ENCODE results near the gene SHCBP1. TPM values are rescaled to one million over a fixed set of nuclear protein-coding genes. Genes with fewer than 3 reads are reported as not detected.
A peak's percentile ranks its signal among the peaks of the same experiment; 100 is the strongest.

Gene SHCBP1
- total and polyA plus RNA-seq, 2 of the 13 experiments (the other 11 are each of a cell fraction or from before 2014, with no cell fraction given) = 15.7 to 33.0 TPM

DNA sequence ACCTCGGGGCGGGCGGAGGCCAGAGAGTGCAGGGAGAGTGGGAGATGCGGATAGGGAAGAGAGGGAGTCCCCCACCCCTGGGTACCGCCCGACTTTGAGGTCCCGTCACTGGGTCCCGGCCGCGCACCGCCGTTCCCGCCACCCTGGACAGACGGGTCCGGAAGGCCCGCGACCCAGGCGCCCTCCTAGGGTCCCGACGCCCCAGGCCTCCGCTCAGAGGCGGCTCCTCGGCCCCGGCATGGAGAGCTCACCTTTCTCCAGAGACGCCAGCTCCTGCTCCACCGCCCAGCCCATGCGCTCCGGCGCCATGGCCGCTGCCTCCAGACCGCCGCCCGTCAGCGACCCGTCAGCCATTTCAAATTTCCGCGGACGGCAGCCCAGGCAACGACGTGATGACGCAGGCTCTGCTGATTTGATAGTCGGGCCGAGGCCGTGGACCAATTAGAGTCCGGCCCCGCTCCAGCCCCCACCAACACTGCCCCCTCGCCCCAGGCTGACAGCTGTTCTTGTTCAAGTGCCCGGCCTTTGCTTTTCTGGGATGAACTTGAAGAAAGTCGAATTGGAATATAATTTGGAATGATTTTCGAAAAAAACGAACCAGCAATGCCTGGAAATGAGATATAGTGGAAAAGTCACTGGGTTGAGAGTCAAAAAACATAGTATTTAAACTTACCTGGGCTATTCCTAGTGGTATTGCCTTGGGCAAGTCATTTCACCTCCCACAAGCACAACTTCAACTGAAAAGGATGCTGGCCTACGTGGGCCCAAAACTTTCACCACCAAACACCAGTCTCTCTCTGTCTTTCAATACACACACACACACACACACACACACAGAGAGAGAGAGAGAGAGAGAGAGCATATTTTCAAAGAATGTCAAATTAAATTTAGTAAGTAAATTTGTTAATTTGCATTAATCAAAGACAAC lies at the start of gene SHCBP1 (continued):
- TF ChIP-seq, protein P1, sequence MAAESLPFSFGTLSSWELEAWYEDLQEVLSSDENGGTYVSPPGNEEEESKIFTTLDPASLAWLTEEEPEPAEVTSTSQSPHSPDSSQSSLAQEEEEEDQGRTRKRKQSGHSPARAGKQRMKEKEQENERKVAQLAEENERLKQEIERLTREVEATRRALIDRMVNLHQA (CRISPR knock-in tag; IDR thresholded peaks at IDR 0.05) = no peak; the same call in 1 of the 2 replicates
- TF ChIP-seq HNRNPUL1 (IDR thresholded peaks at IDR 0.05; ENCODE audit: low read depth, low read length) = no peak
- no peak for TF ChIP-seq ZNF292 (CRISPR knock-in tag; IDR thresholded peaks at IDR 0.05; ENCODE audit: borderline replicate concordance, low read depth)
- peak; percentile 78; the same call in 1 of the 2 replicates for TF ChIP-seq HINFP (CRISPR knock-in tag; IDR thresholded peaks at IDR 0.05; ENCODE audit: low read depth)
- no peak for TF ChIP-seq ZNF550 (CRISPR knock-in tag; IDR thresholded peaks at IDR 0.05; ENCODE audit: borderline replicate concordance)
- TF ChIP-seq ZBTB42 (CRISPR knock-in tag; IDR thresholded peaks at IDR 0.05) = peak; percentile 81; the same call in 1 of the 2 replicates
- TF ChIP-seq SSRP1 (CRISPR knock-in tag; IDR thresholded peaks at IDR 0.05) = no peak
- 0 out of 2 replicates have a peak, but pooled peaks have one; percentile 78 for TF ChIP-seq ZNF83 (CRISPR knock-in tag; IDR thresholded peaks at IDR 0.05; ENCODE audit: borderline replicate concordance)
- TF ChIP-seq ZBTB3 (CRISPR knock-in tag; IDR thresholded peaks at IDR 0.05; ENCODE audit: borderline replicate concordance, low read depth) = no peak
- no peak; the same call in 1 of the 2 replicates for TF ChIP-seq SPEN (CRISPR knock-in tag; IDR thresholded peaks at IDR 0.05; ENCODE audit: low read depth)
- TF ChIP-seq NFYB (CRISPR knock-in tag; IDR thresholded peaks at IDR 0.05) = peak; percentile 96
- TF ChIP-seq NR2F2 (IDR thresholded peaks at IDR 0.05; ENCODE audit: borderline replicate concordance, low read depth) = no peak; the same call in 1 of the 2 replicates
- peak; percentile 66; the same call in 1 of the 2 replicates for TF ChIP-seq ZC3H13 (CRISPR knock-in tag; IDR thresholded peaks at IDR 0.05)
- TF ChIP-seq KMT2B (CRISPR knock-in tag; IDR thresholded peaks at IDR 0.05) = peak; percentile 85
- TF ChIP-seq KDM3A (CRISPR knock-in tag; IDR thresholded peaks at IDR 0.05; ENCODE audit: low read depth) = peak; percentile 73; the same call in 1 of the 2 replicates
- TF ChIP-seq KDM4B (CRISPR knock-in tag; IDR thresholded peaks at IDR 0.05) = 0 out of 2 replicates have a peak, but pooled peaks have one; percentile 40
- 0 out of 2 replicates have a peak, but pooled peaks have one; percentile 47 for TF ChIP-seq ZBTB43 (CRISPR knock-in tag; conservative IDR thresholded peaks at IDR 0.05)
- TF ChIP-seq NR2F6 (IDR thresholded peaks at IDR 0.05) = no peak
- peak; percentile 31; the same call in 1 of the 2 replicates for TF ChIP-seq NR2F6 (CRISPR knock-in tag; IDR thresholded peaks at IDR 0.05)
- 0 out of 2 replicates have a peak, but pooled peaks have one; percentile 52 for TF ChIP-seq ZNF251 (CRISPR knock-in tag; IDR thresholded peaks at IDR 0.05)
- TF ChIP-seq ZNF335 (CRISPR knock-in tag; IDR thresholded peaks at IDR 0.05) = no peak
- peak; percentile 41 for TF ChIP-seq RAD21 (CRISPR knock-in tag; IDR thresholded peaks at IDR 0.05)
- no peak for TF ChIP-seq ZSCAN30 (CRISPR knock-in tag; IDR thresholded peaks at IDR 0.05)
- peak; percentile 76; the same call in 1 of the 2 replicates for TF ChIP-seq KDM5B (CRISPR knock-in tag; IDR thresholded peaks at IDR 0.05; ENCODE audit: borderline replicate concordance)
- TF ChIP-seq ELF1 (CRISPR knock-in tag; IDR thresholded peaks at IDR 0.05) = peak; percentile 54; the same call in 1 of the 2 replicates
- TF ChIP-seq, protein P2, sequence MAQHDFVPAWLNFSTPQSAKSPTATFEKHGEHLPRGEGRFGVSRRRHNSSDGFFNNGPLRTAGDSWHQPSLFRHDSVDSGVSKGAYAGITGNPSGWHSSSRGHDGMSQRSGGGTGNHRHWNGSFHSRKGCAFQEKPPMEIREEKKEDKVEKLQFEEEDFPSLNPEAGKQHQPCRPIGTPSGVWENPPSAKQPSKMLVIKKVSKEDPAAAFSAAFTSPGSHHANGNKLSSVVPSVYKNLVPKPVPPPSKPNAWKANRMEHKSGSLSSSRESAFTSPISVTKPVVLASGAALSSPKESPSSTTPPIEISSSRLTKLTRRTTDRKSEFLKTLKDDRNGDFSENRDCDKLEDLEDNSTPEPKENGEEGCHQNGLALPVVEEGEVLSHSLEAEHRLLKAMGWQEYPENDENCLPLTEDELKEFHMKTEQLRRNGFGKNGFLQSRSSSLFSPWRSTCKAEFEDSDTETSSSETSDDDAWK (CRISPR knock-in tag; IDR thresholded peaks at IDR 0.05) = no peak

Measured in HepG2 (cell line).